EH (cell line): ENCODE data around the gene MIB1.

Experiments
- DNase-seq: peaks from one replicate; pipeline ENCODE4 v3.0.0-alpha.2; 2015; ENCODE audit warnings: low read depth

The MIB1 gene

GRCh38 chr18:21815101-21815500 lies 74.5 kb downstream of the MIB1 start:
- DNase-seq = no peak

GRCh38 chr18:21820033-21820810 lies 79.6 kb downstream of the MIB1 start:
- peak; percentile 39 for DNase-seq

GRCh38 chr18:21820811-21821143 lies 80.2 kb downstream of the MIB1 start:
- no peak for DNase-seq

GRCh38 chr18:21823848-21824247 lies 83.3 kb downstream of the MIB1 start:
- no peak for DNase-seq

GRCh38 chr18:21826196-21826595 lies 85.6 kb downstream of the MIB1 start:
- DNase-seq = peak; percentile 63

- DNase-seq = no peak
Observed at GRCh38 chr18:21826641-21827302, 86.2 kb downstream of the MIB1 start.

- DNase-seq = no peak
Observed at GRCh38 chr18:21830532-21830931, 89.9 kb downstream of the MIB1 start.

GRCh38 chr18:21831413-21831831 lies 90.8 kb downstream of the MIB1 start:
- peak; percentile 72 for DNase-seq

GRCh38 chr18:21833604-21834298 lies 93.2 kb downstream of the MIB1 start:
- DNase-seq = no peak

GRCh38 chr18:21834299-21834660 lies 93.7 kb downstream of the MIB1 start:
- no peak for DNase-seq

- no peak for DNase-seq
Observed at GRCh38 chr18:21841570-21841969, 101.0 kb downstream of the MIB1 start.

GRCh38 chr18:21843341-21843740 lies 102.7 kb downstream of the MIB1 start:
- DNase-seq = no peak

GRCh38 chr18:21851327-21851961 lies 110.9 kb downstream of the MIB1 start:
- DNase-seq = peak; percentile 20

- DNase-seq = peak; percentile 11
Observed at GRCh38 chr18:21853016-21853415, 112.4 kb downstream of the MIB1 start.

- no peak for DNase-seq
Observed at GRCh38 chr18:21853775-21854552, 113.4 kb downstream of the MIB1 start.

GRCh38 chr18:21855432-21855831 lies 114.8 kb downstream of the MIB1 start:
- DNase-seq = no peak

GRCh38 chr18:21857871-21858270 lies 117.3 kb downstream of the MIB1 start:
- DNase-seq = no peak

GRCh38 chr18:21858544-21858943 lies 118.0 kb downstream of the MIB1 start:
- no peak for DNase-seq

- DNase-seq = no peak
Observed at GRCh38 chr18:21864386-21864785, 123.8 kb downstream of the MIB1 start.

GRCh38 chr18:21865043-21865442 lies 124.5 kb downstream of the MIB1 start:
- DNase-seq = peak; percentile 53

- DNase-seq = no peak
Observed at GRCh38 chr18:21868770-21869169, 128.2 kb downstream of the MIB1 start.

GRCh38 chr18:21889570-21889969 lies 149.0 kb downstream of the MIB1 start:
- DNase-seq = no peak
